Measurements from ENCODE around the gene EEF2KMT.

Gene EEF2KMT

DNA sequence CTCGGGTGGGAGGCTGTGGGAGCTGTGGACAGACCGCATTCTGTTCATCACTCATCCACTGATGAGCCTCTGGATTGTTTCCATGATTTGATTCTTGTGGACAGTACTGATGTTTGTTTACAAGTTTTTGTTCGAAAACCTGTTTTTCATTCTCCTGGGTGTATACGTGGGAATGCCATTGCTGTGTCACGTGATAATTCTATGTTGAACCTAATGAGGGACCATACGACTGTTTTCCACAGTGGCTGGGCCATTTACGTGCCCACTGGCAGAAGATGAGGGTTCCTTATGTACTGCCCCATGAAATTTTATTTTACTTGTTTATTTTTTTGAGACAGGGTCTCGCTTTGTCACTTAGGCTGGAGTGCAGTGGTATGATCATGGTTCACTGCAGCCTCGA lies 28.5 kb downstream of the EEF2KMT start:
- Histone ChIP-seq H3K27me3 (ENCODE audit: insufficient read depth, low read length) (no peaks in the 10 kb centered on the region), H4K20me1 (ENCODE audit: insufficient read depth, low read length) (no peaks in the 10 kb centered on the region), H3K9me3 (ENCODE audit: low read length) (no peaks in the 10 kb centered on the region), H3K4me3 (ENCODE audit: low read depth, low read length, poor library complexity, severe bottlenecking) (no peak overlapping the region), H2AFZ (ENCODE audit: low read length) (no peak overlapping the region), H3F3A (ENCODE audit: insufficient read depth, low read length) (no peaks in the 10 kb centered on the region), H3K4me1 (ENCODE audit: insufficient read depth, low read length, severe bottlenecking) (peaks cover 17% of the 10 kb centered on the region), H3K27ac (ENCODE audit: low read depth, low read length, poor library complexity, severe bottlenecking) (no peak overlapping the region), H3K79me2 (ENCODE audit: insufficient read depth, low read length) (no peaks in the 10 kb centered on the region; the same call in 1 of the 2 replicates), H3K36me3 (ENCODE audit: insufficient read depth, low read length) (0 out of 2 replicates have a peak, but pooled peaks cover 4% of the 10 kb centered on the region), H3K4me2 (ENCODE audit: low read length) (no peak overlapping the region), H3K9me2 (ENCODE audit: low read depth, low read length) (no peaks in the 10 kb centered on the region), H3K9ac (ENCODE audit: low read length) (no peak overlapping the region)
- TF ChIP-seq, protein P1, sequence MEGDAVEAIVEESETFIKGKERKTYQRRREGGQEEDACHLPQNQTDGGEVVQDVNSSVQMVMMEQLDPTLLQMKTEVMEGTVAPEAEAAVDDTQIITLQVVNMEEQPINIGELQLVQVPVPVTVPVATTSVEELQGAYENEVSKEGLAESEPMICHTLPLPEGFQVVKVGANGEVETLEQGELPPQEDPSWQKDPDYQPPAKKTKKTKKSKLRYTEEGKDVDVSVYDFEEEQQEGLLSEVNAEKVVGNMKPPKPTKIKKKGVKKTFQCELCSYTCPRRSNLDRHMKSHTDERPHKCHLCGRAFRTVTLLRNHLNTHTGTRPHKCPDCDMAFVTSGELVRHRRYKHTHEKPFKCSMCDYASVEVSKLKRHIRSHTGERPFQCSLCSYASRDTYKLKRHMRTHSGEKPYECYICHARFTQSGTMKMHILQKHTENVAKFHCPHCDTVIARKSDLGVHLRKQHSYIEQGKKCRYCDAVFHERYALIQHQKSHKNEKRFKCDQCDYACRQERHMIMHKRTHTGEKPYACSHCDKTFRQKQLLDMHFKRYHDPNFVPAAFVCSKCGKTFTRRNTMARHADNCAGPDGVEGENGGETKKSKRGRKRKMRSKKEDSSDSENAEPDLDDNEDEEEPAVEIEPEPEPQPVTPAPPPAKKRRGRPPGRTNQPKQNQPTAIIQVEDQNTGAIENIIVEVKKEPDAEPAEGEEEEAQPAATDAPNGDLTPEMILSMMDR (IDR thresholded peaks at IDR 0.05; ENCODE audit: low read length), result no peak
- no peak for TF ChIP-seq EZH2 (IDR thresholded peaks at IDR 0.05; ENCODE audit: borderline replicate concordance, low read length)

DNA sequence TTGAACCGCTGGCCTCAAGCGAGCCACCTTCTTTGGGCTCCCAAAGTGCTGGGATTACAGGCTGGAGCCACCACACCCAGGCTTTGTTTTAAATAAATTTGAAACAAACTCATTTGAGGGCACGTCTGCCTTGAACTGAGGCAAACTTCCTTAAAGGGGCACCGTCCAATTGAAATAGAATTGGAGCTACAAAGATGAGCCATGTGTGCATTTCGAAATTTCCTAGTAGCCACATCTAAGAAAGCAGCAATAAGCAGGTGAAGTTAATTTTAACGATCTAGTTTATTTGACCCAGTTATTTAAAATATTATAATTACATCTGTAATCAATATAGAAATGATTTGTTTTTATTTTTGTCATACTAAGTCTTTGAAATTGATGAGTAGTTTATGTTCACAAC lies 31.1 kb downstream of the EEF2KMT start:
- H3K4me2 ChIP-seq (ENCODE audit: low read length), result no peak overlapping the region
- H3K27me3 ChIP-seq (ENCODE audit: insufficient read depth, low read length), result no peaks in the 10 kb centered on the region
- H3K4me3 ChIP-seq (ENCODE audit: low read depth, low read length, poor library complexity, severe bottlenecking), result no peak overlapping the region
- H3K79me2 ChIP-seq (ENCODE audit: insufficient read depth, low read length), result no peaks in the 10 kb centered on the region
- peaks cover 5% of the 10 kb centered on the region for H3K4me1 ChIP-seq (ENCODE audit: insufficient read depth, low read length, severe bottlenecking)
- TF ChIP-seq, protein P1 (IDR thresholded peaks at IDR 0.05; ENCODE audit: low read length), result no peak
- no peak for TF ChIP-seq EZH2 (IDR thresholded peaks at IDR 0.05; ENCODE audit: borderline replicate concordance, low read length)
- H4K20me1 ChIP-seq (ENCODE audit: insufficient read depth, low read length), result no peaks in the 10 kb centered on the region
- H3K27ac ChIP-seq (ENCODE audit: low read depth, low read length, poor library complexity, severe bottlenecking), result no peak overlapping the region
- H3K36me3 ChIP-seq (ENCODE audit: insufficient read depth, low read length), result no peaks in the 10 kb centered on the region
- no peak overlapping the region for H2AFZ ChIP-seq (ENCODE audit: low read length)
- H3F3A ChIP-seq (ENCODE audit: insufficient read depth, low read length), result no peaks in the 10 kb centered on the region
- no peaks in the 10 kb centered on the region for H3K9me3 ChIP-seq (ENCODE audit: low read length)
- H3K9ac ChIP-seq (ENCODE audit: low read length), result no peak overlapping the region
- no peaks in the 10 kb centered on the region for H3K9me2 ChIP-seq (ENCODE audit: low read depth, low read length)

DNA sequence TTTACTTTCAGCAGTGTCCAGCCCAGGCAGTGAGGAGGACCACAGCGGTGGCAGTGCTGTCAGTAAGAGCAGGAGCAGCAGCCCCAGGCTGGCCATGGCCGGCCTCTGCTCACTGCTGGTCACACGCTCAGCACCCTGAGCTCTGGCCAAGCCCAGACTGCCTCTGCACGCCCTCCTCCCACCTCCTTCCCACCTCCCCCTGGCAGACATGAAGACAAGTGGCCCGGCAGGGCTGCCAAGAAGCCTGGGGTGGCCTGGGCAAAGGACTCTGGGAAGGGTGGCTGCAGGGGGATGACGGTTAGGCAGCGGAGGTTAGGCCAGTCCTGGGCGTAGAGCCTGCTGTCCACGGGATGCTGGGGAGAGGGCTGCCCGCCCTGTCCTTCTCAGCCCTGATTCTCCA lies 31.8 kb downstream of the EEF2KMT start, which contains the start of gene C16orf89:
Gene C16orf89, minus strand, starts transcription at position 144 of the 400 bp plus-strand sequence. Its CDS starts 48 bp downstream, at position 96.
- H3K27ac ChIP-seq (ENCODE audit: low read depth, low read length, poor library complexity, severe bottlenecking), result no peak within 1 kb of the TSS
- no peaks in the 10 kb centered on the region for H4K20me1 ChIP-seq (ENCODE audit: insufficient read depth, low read length)
- H2AFZ ChIP-seq (ENCODE audit: low read length), result no peak within 1 kb of the TSS
- no peak within 1 kb of the TSS for H3K9ac ChIP-seq (ENCODE audit: low read length)
- H3K79me2 ChIP-seq (ENCODE audit: insufficient read depth, low read length), result no peaks in the 10 kb centered on the region
- H3K9me2 ChIP-seq (ENCODE audit: low read depth, low read length), result no peaks in the 10 kb centered on the region
- H3K4me2 ChIP-seq (ENCODE audit: low read length), result no peak within 1 kb of the TSS
- no peaks in the 10 kb centered on the region for H3K27me3 ChIP-seq (ENCODE audit: insufficient read depth, low read length)
- TF ChIP-seq, protein P1 (IDR thresholded peaks at IDR 0.05; ENCODE audit: low read length), result no peak
- TF ChIP-seq EZH2 (IDR thresholded peaks at IDR 0.05; ENCODE audit: borderline replicate concordance, low read length), result no peak
- no peaks in the 10 kb centered on the region for H3K9me3 ChIP-seq (ENCODE audit: low read length)
- no peaks in the 10 kb centered on the region for H3F3A ChIP-seq (ENCODE audit: insufficient read depth, low read length)
- H3K4me3 ChIP-seq (ENCODE audit: low read depth, low read length, poor library complexity, severe bottlenecking), result no peak within 1 kb of the TSS
- H3K4me1 ChIP-seq (ENCODE audit: insufficient read depth, low read length, severe bottlenecking), result no peaks in the 10 kb centered on the region
- no peaks in the 10 kb centered on the region for H3K36me3 ChIP-seq (ENCODE audit: insufficient read depth, low read length)

Data from OCI-LY1 (cell line).